Hematopoietic multipotent progenitor cell treated with erythropoietin and hydrocortisone succinate and interleukin-3 and kit ligand, for 15 days (in vitro differentiated cells): ENCODE data around the gene SLC5A3.

Experiments
- DNase-seq: peaks from one replicate; pipeline ENCODE4 v3.0.0-alpha.2; 2015; ENCODE audit warnings: low spot score

Gene SLC5A3

GRCh38 chr21:34073032-34073748 lies at the start of gene SLC5A3, which contains the start of gene MRPS6:
SLC5A3 (plus strand) TSS chr21:34073578; CDS start chr21:34095199, 21,621 bp downstream.
MRPS6 (plus strand) TSS chr21:34073578; CDS start chr21:34073701, 123 bp downstream.
- DNase-seq, result peak; percentile 64

- no peak for DNase-seq
Measured at GRCh38 chr21:34023691-34024373, 49.5 kb upstream of the SLC5A3 start.

GRCh38 chr21:34024374-34024693 lies 49.0 kb upstream of the SLC5A3 start:
- DNase-seq, result no peak

GRCh38 chr21:34027721-34028461 lies 45.5 kb upstream of the SLC5A3 start:
- no peak for DNase-seq

GRCh38 chr21:34029743-34030528 lies 43.4 kb upstream of the SLC5A3 start:
- DNase-seq, result peak; percentile 5

GRCh38 chr21:34031835-34032370 lies 41.5 kb upstream of the SLC5A3 start:
- DNase-seq, result no peak

- no peak for DNase-seq
Measured at GRCh38 chr21:34034369-34035014, 38.9 kb upstream of the SLC5A3 start.

GRCh38 chr21:34035619-34036354 lies 37.6 kb upstream of the SLC5A3 start:
- DNase-seq, result no peak

GRCh38 chr21:34037009-34037795 lies 36.2 kb upstream of the SLC5A3 start:
- no peak for DNase-seq

- DNase-seq, result no peak
Measured at GRCh38 chr21:34039678-34040382, 33.5 kb upstream of the SLC5A3 start.

- DNase-seq, result no peak
Measured at GRCh38 chr21:34042735-34043134, 30.6 kb upstream of the SLC5A3 start.

- no peak for DNase-seq
Measured at GRCh38 chr21:34043333-34043732, 30.0 kb upstream of the SLC5A3 start.

GRCh38 chr21:34046917-34047316 lies 26.5 kb upstream of the SLC5A3 start:
- DNase-seq, result no peak

GRCh38 chr21:34047835-34048234 lies 25.5 kb upstream of the SLC5A3 start:
- no peak for DNase-seq

- no peak for DNase-seq
Measured at GRCh38 chr21:34052171-34052570, 21.2 kb upstream of the SLC5A3 start.

- DNase-seq, result no peak
Measured at GRCh38 chr21:34054259-34054658, 19.1 kb upstream of the SLC5A3 start.

GRCh38 chr21:34055615-34056014 lies 17.8 kb upstream of the SLC5A3 start:
- DNase-seq, result no peak

GRCh38 chr21:34061983-34062382 lies 11.4 kb upstream of the SLC5A3 start:
- DNase-seq, result no peak

- DNase-seq, result no peak
Measured at GRCh38 chr21:34065027-34065426, 8.4 kb upstream of the SLC5A3 start.
